Measurements from ENCODE around the gene KDM2A.
A peak's percentile ranks its signal among the peaks of the same experiment; 100 is the strongest.
"Not testable (repeated sequence)": the region's sequence is repeated elsewhere in the genome, so short reads cannot be mapped to it uniquely, and the experiment has no call there.

The KDM2A gene

GRCh38 chr11:67118181-67118766, 789 bp upstream of the KDM2A start:
- no peak for FAIRE-seq

GRCh38 chr11:67119585-67120391, 725 bp downstream of the KDM2A start:
- no peak for FAIRE-seq

GRCh38 chr11:67120456-67120855, 1.4 kb downstream of the KDM2A start:
- no peak for FAIRE-seq

GRCh38 chr11:67120881-67121710, 2.0 kb downstream of the KDM2A start:
- FAIRE-seq, result no peak

GRCh38 chr11:67123801-67124200, 4.7 kb downstream of the KDM2A start:
- FAIRE-seq, result not testable (repeated sequence)

- not testable (repeated sequence) for FAIRE-seq
Observed at GRCh38 chr11:67126243-67126642, 7.2 kb downstream of the KDM2A start.

GRCh38 chr11:67126986-67127385, 7.9 kb downstream of the KDM2A start:
- no peak for FAIRE-seq

- not testable (repeated sequence) for FAIRE-seq
Observed at GRCh38 chr11:67130861-67131260, 11.8 kb downstream of the KDM2A start.

GRCh38 chr11:67136156-67136555, 17.1 kb downstream of the KDM2A start:
- no peak for FAIRE-seq

- FAIRE-seq, result no peak
Observed at GRCh38 chr11:67138922-67139321, 19.9 kb downstream of the KDM2A start.

- FAIRE-seq, result no peak
Observed at GRCh38 chr11:67146516-67147226, 27.6 kb downstream of the KDM2A start.

GRCh38 chr11:67153971-67154370, 34.9 kb downstream of the KDM2A start:
- FAIRE-seq, result no peak

GRCh38 chr11:67154726-67155125, 35.7 kb downstream of the KDM2A start:
- no peak for FAIRE-seq

GRCh38 chr11:67157691-67158090, 38.6 kb downstream of the KDM2A start:
- no peak for FAIRE-seq

- no peak for FAIRE-seq
Observed at GRCh38 chr11:67158221-67158620, 39.2 kb downstream of the KDM2A start.

- no peak for FAIRE-seq
Observed at GRCh38 chr11:67160045-67160444, 41.0 kb downstream of the KDM2A start.

- no peak for FAIRE-seq
Observed at GRCh38 chr11:67160872-67161783, 42.1 kb downstream of the KDM2A start.

GRCh38 chr11:67163006-67163405, 43.9 kb downstream of the KDM2A start:
- no peak for FAIRE-seq

- FAIRE-seq, result no peak
Observed at GRCh38 chr11:67165623-67166022, 46.6 kb downstream of the KDM2A start.

GRCh38 chr11:67167091-67167490, 48.0 kb downstream of the KDM2A start:
- FAIRE-seq, result no peak

GRCh38 chr11:67167719-67168118, 48.7 kb downstream of the KDM2A start:
- peak; percentile 40 for FAIRE-seq

- not testable (repeated sequence) for FAIRE-seq
Observed at GRCh38 chr11:67168911-67169310, 49.8 kb downstream of the KDM2A start.

All from G401.6 (cell line).